Uterus (tissue), 4 donors: ENCODE data around the gene CYSTM1. TPM values are rescaled to one million over a fixed set of nuclear protein-coding genes. Genes with fewer than 3 reads are reported as not detected.

Source experiments
- DNase-seq, 2 donors: peaks; one replicate each; pipeline ENCODE4 v3.0.0-alpha.2; 2019 to 2020
- H3K27ac ChIP-seq, 2 donors: fragments of 200-600 bp; sonication (generic); 1 replicate in 1 of 2; 2 replicates in 1 of 2; pipeline ENCODE4 v1.5.1; 2016 to 2018
- H3K27me3 ChIP-seq, 2 donors: fragments of 200-600 bp; sonication (generic); one replicate each; pipeline ENCODE4 v1.5.1; 2018 to 2019; ENCODE audit warnings: control low read depth in 1 of 2
- H3K36me3 ChIP-seq, 2 donors: fragments of 200-600 bp; sonication (generic); one replicate each; pipeline ENCODE4 v1.5.1; 2019; ENCODE audit warnings: control low read depth in 1 of 2
- H3K4me1 ChIP-seq, 2 donors: fragments of 200-600 bp; sonication (generic); one replicate each; pipeline ENCODE4 v1.5.1; 2018 to 2019; ENCODE audit warnings: control low read depth in 1 of 2
- H3K4me3 ChIP-seq, 2 donors: fragments of 200-600 bp; sonication (generic); 1 replicate in 1 of 2; 2 replicates in 1 of 2; pipeline ENCODE4 v1.5.1; 2018 to 2019; ENCODE audit warnings: mild to moderate bottlenecking in 1 of 2
- H3K9me3 ChIP-seq, 2 donors: fragments of 200-600 bp; sonication (generic); one replicate each; pipeline ENCODE4 v1.5.1; 2019; ENCODE audit warnings: control low read depth in 1 of 2
- POLR2A ChIP-seq, 2 donors: fragments of 450-650 bp; IDR thresholded peaks; one replicate each; pipeline ENCODE4 v1.6.1; 2016; ENCODE audit warnings: antibody characterized with exemption in 2 of 2, mild to moderate bottlenecking in 1 of 2, moderate library complexity in 1 of 2
- intact Hi-C: fragments of 100-400 bp; cut with DNase I; formaldehyde crosslinking; loops from one replicate; pipeline ENCODE4 v1.15.1; 2023; ENCODE audit warnings: low total_unique reads
- total RNA-seq, 4 donors: library from RNA; depleted of rRNA in 3 of 4; stranded (reverse); fragments of >200 nt in 3 of 4; gene quantifications; one replicate each; pipeline versions ENCODE4 v1.1.0 to v1.2.4, GENCODE V29; 2014 to 2023
- TF ChIP-seq, protein P1 (sequence below), 4 experiments: fragments of 200-600 bp in 2 of 4; fragments of 450-650 bp in 2 of 4; sonication (generic) in 2 of 4; IDR thresholded peaks; one replicate each; pipeline ENCODE4 v1.5.1; 2016 to 2019; ENCODE audit warnings: antibody characterized with exemption in 4 of 4, mild to moderate bottlenecking in 2 of 4, moderate library complexity in 1 of 4
- donor health status: DM: yes; HTN: yes; CAD: no.

The CYSTM1 gene
- total RNA-seq, 4 donors from 2014 or later = 4.4 to 76.8 (median 45.3) TPM

DNA sequence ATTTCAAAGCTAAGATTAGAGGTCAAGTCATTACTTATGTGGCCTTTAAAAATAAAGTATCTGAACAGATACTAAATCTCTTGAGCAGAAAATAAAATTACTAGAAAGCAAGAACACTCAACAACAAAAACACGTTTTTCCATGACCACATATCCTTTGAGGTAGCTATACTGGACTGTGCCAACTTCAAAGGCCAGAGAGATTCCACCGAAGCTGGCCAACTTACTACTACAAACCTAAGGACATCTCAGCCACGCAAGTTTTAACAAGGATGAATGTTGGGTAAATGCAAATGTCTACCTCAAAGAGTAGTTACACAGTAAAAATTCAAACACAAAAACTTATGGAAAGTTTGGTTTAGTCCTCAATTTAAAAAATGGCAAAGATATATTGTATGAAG lies 109.0 kb downstream of the CYSTM1 start:
- no peak for DNase-seq
- intact Hi-C loops = no loop called here
- Histone ChIP-seq H3K27me3 (no peaks in the 10 kb centered on the region), H3K36me3 (no peaks in the 10 kb centered on the region), H3K4me1 (no peaks in the 10 kb centered on the region), H3K4me3 (no peak overlapping the region), H3K9me3 (no peaks in the 10 kb centered on the region), H3K27ac (no peak overlapping the region)
- TF ChIP-seq, protein P1, sequence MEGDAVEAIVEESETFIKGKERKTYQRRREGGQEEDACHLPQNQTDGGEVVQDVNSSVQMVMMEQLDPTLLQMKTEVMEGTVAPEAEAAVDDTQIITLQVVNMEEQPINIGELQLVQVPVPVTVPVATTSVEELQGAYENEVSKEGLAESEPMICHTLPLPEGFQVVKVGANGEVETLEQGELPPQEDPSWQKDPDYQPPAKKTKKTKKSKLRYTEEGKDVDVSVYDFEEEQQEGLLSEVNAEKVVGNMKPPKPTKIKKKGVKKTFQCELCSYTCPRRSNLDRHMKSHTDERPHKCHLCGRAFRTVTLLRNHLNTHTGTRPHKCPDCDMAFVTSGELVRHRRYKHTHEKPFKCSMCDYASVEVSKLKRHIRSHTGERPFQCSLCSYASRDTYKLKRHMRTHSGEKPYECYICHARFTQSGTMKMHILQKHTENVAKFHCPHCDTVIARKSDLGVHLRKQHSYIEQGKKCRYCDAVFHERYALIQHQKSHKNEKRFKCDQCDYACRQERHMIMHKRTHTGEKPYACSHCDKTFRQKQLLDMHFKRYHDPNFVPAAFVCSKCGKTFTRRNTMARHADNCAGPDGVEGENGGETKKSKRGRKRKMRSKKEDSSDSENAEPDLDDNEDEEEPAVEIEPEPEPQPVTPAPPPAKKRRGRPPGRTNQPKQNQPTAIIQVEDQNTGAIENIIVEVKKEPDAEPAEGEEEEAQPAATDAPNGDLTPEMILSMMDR (IDR thresholded peaks at IDR 0.05) = no peak
- TF ChIP-seq POLR2A (IDR thresholded peaks at IDR 0.05) = no peak

DNA sequence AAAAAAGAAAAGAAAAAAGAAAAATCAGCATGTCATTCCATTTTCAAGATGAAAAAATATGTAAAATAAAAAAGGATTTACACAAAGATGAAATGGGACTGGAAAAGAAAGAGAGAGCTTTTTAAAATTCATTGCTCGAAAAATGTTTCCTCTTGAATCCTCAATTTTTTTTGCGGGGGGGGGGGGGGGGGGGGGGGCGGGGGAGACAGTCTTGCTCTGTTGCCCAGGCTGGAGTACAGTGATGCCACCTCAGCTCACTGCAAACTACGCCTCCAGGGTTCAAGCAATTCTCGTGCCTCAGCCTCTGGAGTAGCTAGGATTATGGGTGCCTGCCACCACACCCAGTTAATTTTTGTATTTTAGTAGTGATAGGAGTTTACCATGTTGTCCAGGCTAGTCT lies 111.4 kb downstream of the CYSTM1 start:
- Histone ChIP-seq H3K36me3 (no peaks in the 10 kb centered on the region), H3K4me1 (peaks cover 3% of the 10 kb centered on the region in 2 donors), H3K9me3 (no peaks in the 10 kb centered on the region), H3K27me3 (no peaks in the 10 kb centered on the region), H3K4me3 (no peak overlapping the region), H3K27ac (no peak overlapping the region)
- TF ChIP-seq, protein P1 (IDR thresholded peaks at IDR 0.05) = no peak
- no peak for TF ChIP-seq POLR2A (IDR thresholded peaks at IDR 0.05)
- DNase-seq = no peak
- intact Hi-C loops = no loop called here

DNA sequence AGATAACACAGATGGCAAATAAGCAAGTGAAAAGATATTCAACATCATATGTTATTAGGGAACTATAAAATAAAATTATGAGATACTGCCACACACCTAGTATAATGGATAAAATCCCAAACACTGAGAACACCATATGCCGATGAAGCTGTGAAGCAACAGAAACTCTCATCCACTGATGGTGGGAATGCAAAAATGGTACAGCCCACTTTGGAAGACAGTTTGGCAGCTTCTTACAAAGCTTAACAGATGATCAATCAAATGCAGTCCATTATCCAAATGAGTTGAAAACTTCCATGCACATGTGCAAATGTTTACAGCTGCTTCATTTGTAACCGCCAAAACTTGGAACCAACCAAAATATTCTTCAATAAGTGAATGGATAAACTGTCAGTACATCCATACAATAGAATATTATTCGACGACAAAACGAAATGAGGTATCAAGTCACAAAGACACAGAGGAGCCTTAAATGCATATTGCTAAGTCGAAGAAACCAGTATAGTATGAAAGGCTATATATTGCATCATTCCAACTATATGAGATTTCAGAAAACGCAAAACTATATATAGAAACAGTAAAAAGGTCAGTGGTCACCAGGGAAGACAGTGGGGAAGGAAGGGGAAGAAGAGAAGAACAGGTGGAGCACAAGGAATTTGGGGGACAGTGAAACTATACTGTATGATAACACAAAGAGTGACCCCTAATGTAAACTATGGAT lies 113.0 kb downstream of the CYSTM1 start:
- TF ChIP-seq POLR2A (IDR thresholded peaks at IDR 0.05) = no peak
- intact Hi-C loops = no loop called here
- no peak for DNase-seq
- H3K36me3 ChIP-seq = no peaks in the 10 kb centered on the region
- H3K4me1 ChIP-seq = peaks cover 3% of the 10 kb centered on the region in 2 donors
- H3K4me3 ChIP-seq = no peak overlapping the region
- H3K27me3 ChIP-seq = no peaks in the 10 kb centered on the region
- H3K9me3 ChIP-seq = no peaks in the 10 kb centered on the region
- no peak overlapping the region for H3K27ac ChIP-seq

DNA sequence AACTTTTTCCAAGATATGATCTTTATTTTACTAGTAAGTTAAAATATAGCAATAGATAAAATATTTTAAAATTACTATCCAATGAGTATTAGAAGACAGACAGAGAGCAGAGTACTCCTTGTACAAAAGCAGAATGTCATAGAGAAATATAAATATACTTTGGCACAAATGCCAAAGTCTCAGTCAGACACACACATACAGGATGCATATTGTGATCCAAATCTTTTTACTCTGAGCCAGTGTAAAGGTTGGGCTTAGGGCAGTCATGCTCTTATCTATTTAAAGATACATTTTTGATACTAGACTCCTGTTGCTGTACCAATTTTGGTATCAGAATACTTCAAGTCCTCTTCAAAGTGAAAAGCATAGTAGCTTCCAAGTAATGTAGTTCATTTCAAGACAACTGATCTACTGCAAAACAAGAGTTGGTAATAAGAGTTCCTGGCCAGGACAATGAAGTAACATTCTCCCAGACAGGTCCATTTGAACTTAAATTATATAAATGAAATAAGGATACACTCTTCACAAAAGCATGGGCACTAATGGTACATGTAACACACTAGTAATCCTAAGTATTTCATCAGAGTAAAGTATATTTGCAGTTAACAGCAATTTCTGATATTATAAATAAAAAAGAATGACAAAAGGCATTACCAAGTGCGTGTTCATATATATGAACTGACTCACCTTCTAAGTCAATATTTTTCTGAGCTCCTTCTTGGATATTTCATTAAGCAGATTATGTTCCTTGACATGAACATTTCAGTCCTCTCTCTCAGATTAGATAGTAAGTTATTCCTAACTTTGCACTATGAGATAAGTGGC lies 117.4 kb downstream of the CYSTM1 start:
- no peak for TF ChIP-seq POLR2A (IDR thresholded peaks at IDR 0.05)
- TF ChIP-seq, protein P1 (IDR thresholded peaks at IDR 0.05) = no peak

More for the DNA sequence above, 117.4 kb downstream of the CYSTM1 start:
- intact Hi-C loops = no loop called here
- no peak for DNase-seq
- H3K4me1 ChIP-seq = peaks cover 3 to 10% of the 10 kb centered on the region in 2 donors
- H3K4me3 ChIP-seq = no peak overlapping the region
- no peaks in the 10 kb centered on the region for H3K36me3 ChIP-seq
- no peaks in the 10 kb centered on the region for H3K9me3 ChIP-seq
- H3K27ac ChIP-seq = peak overlapping the region; percentile 75 to 81
- no peaks in the 10 kb centered on the region for H3K27me3 ChIP-seq

Other genes with a start within 250 kb of the CYSTM1 start
- 10 to 100 TPM in 1 of 4 donors, 1 to 10 TPM in 2, not detected in 1; 2.5 to 21.2 (median 4.5) TPM for gene NRG2, start 131.9 kb upstream of the CYSTM1 start, total RNA-seq
- 10 to 100 TPM; 16.1 to 48.9 (median 22.2) TPM for gene PURA, start 61.1 kb upstream of the CYSTM1 start, total RNA-seq
- gene IGIP, start 49.3 kb upstream of the CYSTM1 start, total RNA-seq = 10 to 100 TPM; 17.8 to 33.5 (median 31.2) TPM
- gene PFDN1, start 127.9 kb downstream of the CYSTM1 start, total RNA-seq = 100 to 1,000 TPM in 1 of 4 donors, 10 to 100 TPM in 3; 42.7 to 102 (median 70.9) TPM
- gene HBEGF, start 171.4 kb downstream of the CYSTM1 start, total RNA-seq = 10 to 100 TPM in 2 of 4 donors, 1 to 10 TPM in 1, under 1 TPM in 1; 0.77 to 24.4 (median 8.4) TPM
- under 1 TPM in 1 of 4 donors, not detected in 3; 0.12 TPM for gene SLC4A9, start 185.0 kb downstream of the CYSTM1 start, total RNA-seq
- gene ANKHD1, start 226.6 kb downstream of the CYSTM1 start, total RNA-seq = 100 to 1,000 TPM; 106 to 200 (median 161) TPM